IMR-90 (cell line): ENCODE results near the gene ASGR2.
"Not testable (repeated sequence)": the region's sequence is repeated elsewhere in the genome, so short reads cannot be mapped to it uniquely, and the experiment has no call there.

ENCODE experiments used
- BHLHE40 ChIP-seq: fragments of 150-350 bp; IDR thresholded peaks from 2 replicates; pipeline ENCODE4 v1.6.1; 2016; ENCODE audit warnings: mild to moderate bottlenecking, low read depth, low read length
- CTCF ChIP-seq: conservative IDR thresholded peaks from 2 replicates; pipeline ENCODE4 v1.5.1; 2012; ENCODE audit warnings: mild to moderate bottlenecking, low read depth, low read length, improper control_type of control experiment
- POLR2A ChIP-seq: IDR thresholded peaks from 2 replicates; pipeline ENCODE4 v1.6.1; 2012; ENCODE audit warnings: mild to moderate bottlenecking, low read depth, low read length

- TF ChIP-seq CTCF, BHLHE40, POLR2A: not testable (repeated sequence)
Measured at GRCh38 chr17:7120635-7121034, 6.0 kb upstream of the ASGR2 start.
